ENCODE results near the gene SLC9B2.
A peak's percentile ranks its signal among the peaks of the same experiment; 100 is the strongest.

The SLC9B2 gene, protein sequence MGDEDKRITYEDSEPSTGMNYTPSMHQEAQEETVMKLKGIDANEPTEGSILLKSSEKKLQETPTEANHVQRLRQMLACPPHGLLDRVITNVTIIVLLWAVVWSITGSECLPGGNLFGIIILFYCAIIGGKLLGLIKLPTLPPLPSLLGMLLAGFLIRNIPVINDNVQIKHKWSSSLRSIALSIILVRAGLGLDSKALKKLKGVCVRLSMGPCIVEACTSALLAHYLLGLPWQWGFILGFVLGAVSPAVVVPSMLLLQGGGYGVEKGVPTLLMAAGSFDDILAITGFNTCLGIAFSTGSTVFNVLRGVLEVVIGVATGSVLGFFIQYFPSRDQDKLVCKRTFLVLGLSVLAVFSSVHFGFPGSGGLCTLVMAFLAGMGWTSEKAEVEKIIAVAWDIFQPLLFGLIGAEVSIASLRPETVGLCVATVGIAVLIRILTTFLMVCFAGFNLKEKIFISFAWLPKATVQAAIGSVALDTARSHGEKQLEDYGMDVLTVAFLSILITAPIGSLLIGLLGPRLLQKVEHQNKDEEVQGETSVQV

DNA sequence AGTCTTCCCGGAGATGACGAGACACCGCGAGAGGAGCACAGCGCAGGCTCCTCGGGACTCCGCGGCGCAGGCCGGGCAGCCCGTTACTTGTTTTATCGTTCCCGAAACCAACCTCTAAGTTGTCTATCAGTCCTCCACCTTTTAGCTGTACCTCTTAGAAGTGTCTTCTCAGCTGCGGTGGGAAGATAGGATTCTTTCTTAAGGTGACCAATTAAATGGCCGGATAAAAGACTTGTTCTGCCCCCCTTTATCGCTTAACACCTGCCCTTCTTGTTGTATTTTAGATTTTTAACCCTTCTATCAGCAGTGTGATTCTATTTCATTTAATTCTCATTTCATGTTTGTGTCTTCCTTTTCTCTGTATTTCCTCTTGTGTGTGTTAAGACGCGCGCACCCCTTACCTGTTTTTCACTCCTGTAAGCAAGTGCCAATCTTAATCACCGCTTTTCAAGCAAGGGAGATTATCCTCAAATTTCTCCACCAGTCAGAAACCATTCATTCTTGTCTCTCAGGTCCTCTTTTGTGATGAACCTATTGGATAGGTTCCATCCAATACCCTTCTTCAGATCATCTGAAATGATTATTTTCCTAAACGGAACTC is at the start of gene SLC9B2:
TSS of gene SLC9B2 (minus strand) at position 15 of the 601 bp plus-strand sequence. CDS start 9,211 bp downstream, outside the sequence.
- no peak for DNase-seq

DNA sequence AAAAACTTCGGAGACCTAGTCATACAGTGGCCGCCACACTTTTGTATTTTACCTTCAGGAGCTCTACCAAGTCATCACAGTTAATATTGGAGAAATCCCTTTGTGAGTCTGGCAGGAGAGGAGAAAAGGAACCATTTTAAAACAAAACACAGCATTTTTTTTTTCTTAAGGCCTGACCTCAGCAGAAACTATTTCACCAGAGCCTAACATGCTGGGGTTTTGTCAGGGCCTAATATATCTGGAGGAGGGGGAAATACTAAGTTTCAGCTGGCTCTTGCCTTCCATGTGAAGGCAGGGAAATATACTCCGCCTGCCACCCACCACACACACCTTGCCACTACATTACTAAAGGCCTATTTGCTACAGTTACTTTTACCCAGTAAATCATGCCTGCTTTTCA is 49.6 kb upstream of the SLC9B2 start:
- no peak for DNase-seq

DNA sequence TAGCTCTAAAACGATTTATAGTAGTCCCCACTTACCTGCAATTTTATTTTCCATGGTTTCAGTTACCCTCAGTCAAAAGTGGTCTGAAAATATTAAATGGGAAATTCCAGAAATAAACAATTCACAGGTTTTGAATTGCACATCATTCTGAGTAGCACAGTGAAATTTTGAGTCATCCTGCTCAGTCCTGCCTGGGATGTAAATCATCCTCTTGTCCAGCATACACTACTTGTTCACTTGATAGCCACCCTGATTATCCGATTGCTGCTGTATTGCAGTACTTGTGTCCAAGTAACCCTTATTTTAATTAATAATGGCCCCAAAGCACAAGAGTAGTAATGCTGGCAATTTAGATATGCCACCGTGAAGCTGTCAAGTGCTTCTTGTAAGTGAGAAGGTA is 46.6 kb upstream of the SLC9B2 start:
- DNase-seq = no peak

DNA sequence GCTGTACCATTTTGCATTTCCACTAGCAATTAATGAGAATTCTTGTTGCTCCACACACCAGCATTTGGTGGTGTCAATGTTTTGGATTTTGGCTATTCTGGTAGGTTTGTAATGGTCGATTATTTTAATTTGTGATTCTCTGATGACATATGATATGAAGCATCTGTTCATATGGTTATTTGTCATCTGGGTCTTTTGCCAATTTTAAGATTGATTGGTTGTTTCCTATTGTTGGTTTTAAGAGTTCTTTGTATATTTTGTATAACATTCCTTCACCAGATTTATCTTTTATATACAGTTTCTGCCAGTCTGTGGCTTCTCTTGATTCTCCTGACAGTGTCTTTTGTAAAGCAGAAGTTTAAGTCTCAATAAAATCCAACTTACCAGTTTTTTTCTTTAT is 41.6 kb upstream of the SLC9B2 start:
- DNase-seq = no peak

DNA sequence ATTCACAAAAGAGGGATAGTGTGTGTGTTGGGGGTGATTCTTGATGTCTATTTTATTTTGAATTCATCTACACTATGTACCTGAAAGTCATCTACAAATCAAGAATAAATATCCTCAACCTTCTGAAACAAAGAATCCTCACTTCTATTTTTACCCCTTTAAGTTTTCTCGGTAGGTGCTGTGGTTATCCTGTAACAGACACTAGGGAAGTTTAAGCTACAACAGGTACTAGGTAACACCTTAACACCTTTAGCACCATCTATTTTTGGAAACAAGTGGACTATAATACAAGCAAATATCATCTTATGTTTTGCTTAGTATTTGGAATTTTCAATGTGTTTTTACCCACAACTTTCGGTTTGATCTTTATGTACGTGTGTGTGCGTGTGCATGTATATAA is 35.0 kb upstream of the SLC9B2 start:
- DNase-seq = no peak

DNA sequence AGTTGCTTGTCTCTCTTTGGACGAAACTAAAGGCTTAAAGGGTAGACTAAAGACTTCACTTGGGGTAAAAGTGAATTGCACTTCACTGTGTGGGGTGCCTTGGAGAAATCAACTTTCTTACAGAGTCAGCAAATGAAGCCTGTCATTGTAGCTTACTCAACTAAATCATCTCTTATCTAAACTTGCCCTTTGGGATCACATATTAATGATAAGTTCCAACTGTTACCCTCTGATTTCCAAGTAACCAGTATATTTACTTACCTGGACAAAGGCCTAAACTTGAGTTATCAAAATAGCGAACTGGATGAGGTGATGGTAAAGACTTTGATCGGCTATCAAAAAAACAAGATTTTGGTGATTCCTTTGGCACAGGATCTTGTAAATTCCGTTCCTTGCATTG is 32.0 kb upstream of the SLC9B2 start:
- no peak for DNase-seq

DNA sequence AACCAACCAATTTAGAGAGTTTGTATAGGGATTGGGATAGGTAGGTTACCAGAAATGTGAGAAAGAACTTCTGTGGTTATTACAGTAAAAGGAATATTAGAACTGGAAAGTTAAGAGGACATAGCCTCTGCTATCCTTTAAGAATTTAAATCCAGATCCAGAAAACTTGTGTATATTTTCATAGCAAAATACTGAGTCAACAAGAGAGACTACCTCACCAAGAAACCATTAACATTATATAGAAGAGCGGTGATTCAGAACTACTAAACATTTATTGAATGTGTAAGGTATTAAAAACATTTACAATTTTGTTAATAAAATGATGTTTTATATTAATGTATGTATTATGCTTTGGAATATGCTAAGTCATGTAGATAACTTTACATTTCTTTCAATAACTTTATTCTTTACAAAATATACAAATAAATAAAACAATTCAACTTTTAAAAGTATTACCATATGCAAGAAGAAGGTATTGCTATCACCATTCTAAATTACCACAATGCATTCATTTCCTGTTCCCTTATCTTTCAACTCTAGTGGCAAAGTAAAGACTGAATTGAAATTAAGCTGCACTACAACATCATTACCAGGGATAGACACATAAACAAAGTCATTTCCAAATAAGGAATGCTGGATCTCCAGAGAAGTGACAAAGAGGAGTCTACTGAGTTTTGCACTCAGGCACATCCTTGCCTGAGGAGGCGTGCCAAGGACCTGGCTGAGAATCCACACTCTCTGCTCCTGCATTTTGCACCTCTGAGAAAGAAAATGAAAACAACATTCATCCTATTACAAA is 29.2 kb upstream of the SLC9B2 start:
- no peak for DNase-seq

DNA sequence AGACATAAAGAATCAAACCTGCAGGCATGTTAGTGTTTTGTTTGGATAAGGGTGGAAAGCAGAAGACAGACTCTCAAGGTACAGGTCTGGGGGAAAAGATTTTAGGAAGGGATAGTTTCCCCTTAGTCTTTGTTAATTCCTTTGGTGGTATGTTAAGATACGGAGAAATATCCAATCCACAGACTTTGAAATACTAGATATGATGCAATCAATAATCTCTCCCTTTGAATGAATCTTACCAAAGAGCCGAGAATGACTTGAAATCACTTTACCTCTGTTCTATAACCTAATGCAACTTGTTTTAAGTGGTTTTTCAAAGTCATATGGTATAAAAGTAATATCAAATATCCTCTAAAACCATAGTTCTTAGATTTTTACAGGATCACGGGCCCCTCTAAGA is 28.3 kb upstream of the SLC9B2 start:
- no peak for DNase-seq

DNA sequence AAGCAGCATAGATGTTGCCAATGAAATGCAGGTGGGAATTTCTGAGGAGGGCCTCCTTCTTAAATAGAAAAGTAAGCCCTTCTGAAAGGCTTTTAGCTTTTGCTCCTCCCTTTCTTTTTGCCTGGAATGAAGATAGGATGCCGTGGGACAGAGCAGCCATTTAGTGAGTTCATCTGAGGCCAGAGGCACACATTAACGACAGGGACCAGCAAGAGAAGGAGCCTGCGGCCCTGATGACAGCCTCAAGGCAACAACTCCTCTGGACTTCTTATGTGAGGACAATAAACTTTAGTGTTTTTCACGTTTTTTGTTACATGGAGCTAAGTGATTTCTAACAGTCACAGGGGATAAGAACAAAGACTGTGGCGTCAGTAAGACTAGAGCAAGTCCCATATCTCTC is 24.1 kb upstream of the SLC9B2 start:
- no peak for DNase-seq

DNA sequence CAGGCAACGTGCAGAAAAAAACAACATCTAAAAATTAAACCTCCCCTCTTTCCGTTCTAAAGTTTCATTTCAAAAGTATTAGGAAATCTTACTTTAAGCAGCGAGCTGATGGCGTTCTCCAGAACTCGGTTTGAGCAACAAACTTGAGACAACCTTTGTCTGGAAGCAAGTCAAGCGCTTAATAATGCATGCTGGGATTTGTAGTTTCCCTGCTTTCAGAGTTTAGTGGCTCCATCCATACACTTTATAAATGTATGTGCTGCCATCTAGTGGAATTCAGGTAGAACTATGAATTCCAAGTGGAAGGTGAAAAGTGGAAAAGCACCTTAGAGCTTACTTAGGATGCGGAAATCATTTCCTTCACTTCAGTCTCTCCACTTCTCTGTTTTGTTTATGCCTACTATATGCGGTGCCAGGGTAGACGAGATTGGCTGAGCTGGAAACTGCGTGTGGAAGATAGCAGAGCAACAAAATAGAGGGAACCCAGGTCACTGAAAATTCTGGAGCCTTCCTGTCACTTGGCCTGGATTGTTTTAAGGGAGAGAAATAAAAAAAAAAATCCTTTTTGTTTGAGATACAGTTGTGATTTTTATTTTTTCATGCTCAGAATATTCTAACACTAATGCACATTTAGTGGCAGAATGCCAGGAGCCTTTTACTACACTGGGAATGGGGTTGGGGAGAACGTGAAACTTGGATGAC is 23.3 kb upstream of the SLC9B2 start, which contains the start of gene BDH2:
TSS of gene BDH2 (minus strand) at position 144 of the 702 bp plus-strand sequence. CDS start 3,580 bp downstream, outside the sequence.
- DNase-seq = peak; percentile 4

DNA sequence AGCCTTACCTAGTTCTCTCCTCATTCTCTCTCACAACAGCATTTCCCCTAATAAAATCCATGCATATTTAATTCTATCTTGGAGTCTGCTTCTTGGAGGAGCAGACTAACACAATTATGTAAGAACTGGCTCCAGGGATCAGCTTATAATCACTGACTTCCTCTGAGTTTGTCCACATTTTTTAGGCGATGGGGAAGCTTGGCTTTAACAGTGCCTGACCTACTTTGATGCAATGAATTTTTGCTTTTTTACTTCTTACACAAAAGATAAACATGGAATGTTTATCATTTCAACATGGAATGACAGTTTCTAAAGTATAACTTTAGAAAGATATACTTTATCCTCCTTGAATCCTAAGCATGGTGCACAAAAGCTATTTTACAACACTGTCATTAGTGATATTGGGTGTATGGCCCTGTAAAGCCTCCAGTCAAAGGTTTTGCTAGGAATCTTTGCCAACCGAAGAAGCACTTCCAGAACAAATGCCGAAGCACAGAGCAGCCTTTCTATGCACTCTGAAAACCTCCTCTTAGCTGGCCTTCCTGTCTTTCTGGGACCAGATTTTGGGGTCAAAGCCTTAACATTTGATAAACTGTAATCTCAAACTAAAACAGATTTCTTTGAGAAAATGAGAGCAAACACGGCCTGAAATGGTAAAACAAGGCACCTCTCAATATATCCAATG is 22.3 kb upstream of the SLC9B2 start:
- DNase-seq = no peak

DNA sequence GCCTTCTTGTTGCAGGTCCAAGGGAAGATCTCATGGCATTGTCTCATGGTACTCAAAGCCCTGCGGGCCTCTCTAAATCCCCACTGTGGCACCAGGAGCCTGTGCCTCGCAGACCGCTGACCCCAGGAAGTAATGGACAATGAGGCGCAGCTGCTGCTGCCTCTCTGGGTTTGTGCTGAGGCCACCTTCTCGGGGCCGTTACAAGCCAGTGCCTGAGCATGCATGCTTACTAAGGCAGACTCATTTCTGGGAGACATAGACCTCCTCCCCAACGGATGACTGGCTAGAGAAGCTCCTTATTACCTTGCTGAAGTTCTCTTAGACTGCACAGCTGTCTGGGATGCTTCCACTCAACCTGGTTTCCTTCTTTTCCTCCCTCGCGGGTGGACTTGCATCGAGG is 21.8 kb upstream of the SLC9B2 start:
- DNase-seq = no peak

DNA sequence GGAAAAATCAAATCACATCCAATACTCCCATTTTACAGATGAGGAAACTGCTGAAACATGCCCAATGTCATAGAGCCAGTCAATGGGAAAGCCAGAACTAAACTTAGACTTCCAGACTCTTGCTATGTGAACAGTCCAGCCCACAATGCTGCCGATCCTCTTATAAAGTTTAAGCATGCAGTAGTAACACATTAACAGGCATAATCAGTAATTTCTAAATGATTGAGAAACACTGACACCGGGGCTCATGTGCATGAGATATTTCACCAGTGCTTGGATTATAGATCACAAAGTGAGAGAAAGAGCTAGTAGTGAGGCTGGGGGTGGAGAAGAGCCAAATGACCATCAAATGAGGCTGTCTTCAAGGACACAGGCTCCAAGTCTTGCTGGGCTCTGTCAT is 20.6 kb upstream of the SLC9B2 start:
- no peak for DNase-seq

DNA sequence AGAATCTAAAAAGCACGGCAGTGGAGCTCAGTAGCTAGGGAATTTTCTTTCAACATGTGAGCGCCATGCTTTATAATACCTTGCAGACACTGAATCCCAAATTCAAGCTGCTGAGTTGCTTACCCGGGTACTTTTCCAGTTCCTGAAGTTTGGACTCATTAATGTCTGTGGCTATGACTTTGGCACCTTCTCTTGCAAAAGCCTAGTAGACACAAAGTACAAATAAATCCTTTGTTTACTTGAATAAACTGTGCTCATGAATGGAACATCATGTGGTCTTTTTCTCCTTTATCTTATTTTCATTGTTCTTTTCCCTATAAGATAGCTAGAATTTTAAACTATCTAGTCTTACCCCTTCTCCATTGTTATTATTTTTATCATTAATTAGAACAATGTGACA is 18.5 kb upstream of the SLC9B2 start:
- DNase-seq = no peak

DNA sequence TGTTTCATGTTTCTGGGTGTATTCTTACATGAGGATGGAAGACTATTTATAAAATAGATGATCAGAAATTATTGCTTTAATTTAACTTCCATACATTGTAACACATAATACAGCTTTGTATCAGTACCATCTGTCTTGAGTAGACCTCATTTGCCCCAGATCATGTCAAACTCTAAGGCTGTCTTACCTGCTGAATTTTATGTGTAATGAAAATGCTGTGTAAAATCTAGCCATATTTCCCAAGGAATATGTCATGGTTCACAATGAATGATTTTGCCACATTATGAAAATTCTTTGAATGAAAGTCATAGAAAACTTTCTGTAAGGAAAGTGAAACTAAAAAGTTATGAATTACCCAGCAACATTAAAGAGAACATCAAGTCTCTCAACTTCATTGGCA is 15.7 kb upstream of the SLC9B2 start:
- DNase-seq = no peak

DNA sequence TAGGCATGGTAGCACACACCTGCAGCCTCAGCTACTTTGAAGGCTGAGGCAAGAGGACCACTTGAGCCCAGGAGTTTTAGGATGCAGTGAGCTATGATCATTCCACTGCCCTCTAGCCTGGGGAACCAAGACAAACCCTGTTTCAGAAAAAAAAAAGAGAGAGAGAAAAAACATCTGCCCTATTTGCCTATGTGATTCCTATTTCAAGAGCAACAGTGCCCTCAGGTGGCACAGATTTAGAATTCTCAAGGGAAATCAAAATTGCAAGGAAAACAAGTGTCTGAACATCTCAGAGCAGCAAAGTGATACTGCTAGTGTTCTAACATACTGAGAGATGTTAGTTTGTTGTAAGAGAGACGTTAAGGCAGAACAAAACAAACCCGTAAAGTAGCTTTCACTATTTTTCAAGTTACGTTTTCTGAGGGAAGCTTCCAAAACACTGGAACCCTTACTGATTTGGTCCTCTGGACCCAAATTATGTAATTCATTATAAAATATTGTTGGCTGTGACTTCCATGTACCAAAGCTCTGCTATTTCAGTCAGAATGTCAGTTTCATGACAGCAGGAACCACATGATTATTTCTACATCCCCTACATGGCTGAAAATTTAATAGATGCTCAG is 15.2 kb upstream of the SLC9B2 start:
- DNase-seq = no peak

DNA sequence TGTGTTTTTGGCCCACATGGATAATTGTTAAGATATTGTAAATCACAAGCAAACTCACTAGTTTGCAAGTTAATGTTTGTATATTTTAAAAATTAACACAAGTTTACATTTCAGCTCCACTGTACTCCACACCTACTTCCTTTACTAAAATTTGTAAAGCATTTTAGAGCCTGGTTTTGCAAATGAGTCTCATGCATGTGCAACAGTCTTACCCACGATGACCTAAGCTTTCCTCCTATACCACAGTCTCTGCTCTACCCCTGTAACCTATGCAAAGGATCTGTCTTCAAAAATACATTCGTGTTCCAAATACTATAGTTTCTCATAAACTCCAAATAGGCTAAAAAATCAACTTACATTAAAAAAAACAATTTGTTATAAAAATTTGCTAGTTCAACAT is 12.9 kb upstream of the SLC9B2 start:
- DNase-seq = no peak

DNA sequence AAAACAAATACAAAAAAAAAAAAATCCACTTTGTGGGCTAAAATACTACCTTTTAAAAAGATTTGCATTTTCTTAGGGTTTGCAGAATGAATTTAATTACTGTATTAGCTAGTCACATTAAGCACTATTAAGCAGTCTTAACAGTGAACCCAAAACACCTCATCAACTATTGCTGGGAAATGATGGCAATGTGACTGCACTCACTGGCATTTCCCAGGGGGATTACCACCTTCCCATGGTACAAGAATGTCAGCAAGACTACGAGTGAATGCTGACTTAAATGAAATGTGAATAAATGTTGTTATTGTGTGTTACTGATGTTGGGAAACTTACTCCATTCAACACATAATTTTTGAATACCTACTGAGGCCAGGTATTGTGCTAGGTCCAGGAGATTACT is 10.0 kb upstream of the SLC9B2 start:
- DNase-seq = no peak

DNA sequence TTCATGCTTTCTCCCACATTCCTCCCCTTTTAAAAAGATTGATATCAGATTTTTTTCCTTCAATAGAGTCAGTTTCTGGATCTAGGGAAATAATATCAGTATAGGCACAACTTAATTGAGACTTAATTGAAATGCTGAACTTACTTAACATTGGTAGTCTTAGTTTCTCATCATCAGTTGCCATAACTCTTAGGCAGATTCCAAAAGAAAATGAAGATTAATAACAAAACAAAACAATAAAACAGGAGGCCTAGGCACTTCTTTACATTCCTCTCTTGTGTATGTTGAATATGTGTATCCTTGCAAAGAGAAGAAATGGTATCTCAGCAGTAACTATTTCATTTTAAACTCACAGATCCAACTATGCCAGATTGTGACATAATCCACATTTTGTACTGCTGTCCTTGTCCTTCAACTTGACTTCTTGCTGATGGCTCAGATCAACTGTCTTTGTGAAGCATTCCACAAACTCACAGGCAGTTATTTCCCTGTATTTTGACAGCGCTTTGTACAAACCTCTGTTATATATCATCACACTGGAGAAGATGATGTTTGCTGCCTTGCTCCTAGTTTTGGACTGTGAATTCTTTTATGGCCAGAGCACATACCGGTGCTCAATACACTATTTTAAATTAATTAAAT is 9.1 kb upstream of the SLC9B2 start:
- DNase-seq = no peak

DNA sequence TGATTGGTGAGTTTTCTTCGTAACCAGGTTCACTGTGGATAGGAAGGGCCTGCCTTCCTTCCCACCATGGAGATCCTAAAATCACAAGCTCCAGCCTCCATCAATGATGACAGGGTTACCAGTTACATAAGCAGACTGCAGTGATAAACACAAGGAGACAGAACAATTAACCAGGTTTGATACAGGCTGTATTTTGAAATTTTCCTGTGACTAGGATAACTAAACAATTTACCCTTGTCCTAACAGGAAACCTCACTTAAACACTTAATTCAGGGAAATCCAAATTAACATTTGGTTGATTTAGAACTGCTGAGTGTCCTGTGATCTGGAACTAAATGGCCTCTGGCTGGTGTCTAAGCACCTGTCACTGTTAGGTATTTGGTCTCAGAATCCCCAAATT is 3.1 kb upstream of the SLC9B2 start:
- DNase-seq = no peak
